Neural progenitor cell (in vitro differentiated cells): ENCODE measurements around the gene C10orf62.

Source experiments
- EZH2 ChIP-seq: fragments of 200-600 bp; sonication (generic); IDR thresholded peaks from 2 replicates; pipeline ENCODE4 v1.6.1; 2017; ENCODE audit warnings: antibody characterized with exemption, mild to moderate bottlenecking, moderate library complexity
- EZH2phosphoT487 ChIP-seq: fragments of 200-600 bp; sonication (generic); IDR thresholded peaks from 2 replicates; pipeline ENCODE4 v1.6.1; 2017; ENCODE audit warnings: antibody characterized with exemption
- TF ChIP-seq, protein P1 (sequence below): fragments of 200-600 bp; sonication (generic); IDR thresholded peaks from 2 replicates; pipeline ENCODE4 v1.5.1; 2017; ENCODE audit warnings: antibody characterized with exemption, mild to moderate bottlenecking

GRCh38 chr10:97548828-97549455, 40.6 kb upstream of the C10orf62 start:
- TF ChIP-seq, protein P1, sequence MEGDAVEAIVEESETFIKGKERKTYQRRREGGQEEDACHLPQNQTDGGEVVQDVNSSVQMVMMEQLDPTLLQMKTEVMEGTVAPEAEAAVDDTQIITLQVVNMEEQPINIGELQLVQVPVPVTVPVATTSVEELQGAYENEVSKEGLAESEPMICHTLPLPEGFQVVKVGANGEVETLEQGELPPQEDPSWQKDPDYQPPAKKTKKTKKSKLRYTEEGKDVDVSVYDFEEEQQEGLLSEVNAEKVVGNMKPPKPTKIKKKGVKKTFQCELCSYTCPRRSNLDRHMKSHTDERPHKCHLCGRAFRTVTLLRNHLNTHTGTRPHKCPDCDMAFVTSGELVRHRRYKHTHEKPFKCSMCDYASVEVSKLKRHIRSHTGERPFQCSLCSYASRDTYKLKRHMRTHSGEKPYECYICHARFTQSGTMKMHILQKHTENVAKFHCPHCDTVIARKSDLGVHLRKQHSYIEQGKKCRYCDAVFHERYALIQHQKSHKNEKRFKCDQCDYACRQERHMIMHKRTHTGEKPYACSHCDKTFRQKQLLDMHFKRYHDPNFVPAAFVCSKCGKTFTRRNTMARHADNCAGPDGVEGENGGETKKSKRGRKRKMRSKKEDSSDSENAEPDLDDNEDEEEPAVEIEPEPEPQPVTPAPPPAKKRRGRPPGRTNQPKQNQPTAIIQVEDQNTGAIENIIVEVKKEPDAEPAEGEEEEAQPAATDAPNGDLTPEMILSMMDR: no peak
- TF ChIP-seq EZH2: no peak
- no peak for TF ChIP-seq EZH2phosphoT487
